Measurements from ENCODE around the gene ZG16B. TPM values are rescaled to one million over a fixed set of nuclear protein-coding genes. Genes with fewer than 3 reads are reported as not detected.
A peak's percentile ranks its signal among the peaks of the same experiment; 100 is the strongest.

The ZG16B gene
- total and polyA plus RNA-seq, 7 donors: 0.62 TPM; not detected in 6

- DNase-seq (peak; percentile 72 to 88), ATAC-seq (peak; percentile 23 to 82 (median 58))
- intact Hi-C loops (cut with DNase I): no loop called here
- peak overlapping the region; percentile 38 for H3K4me3 ChIP-seq
- H3K27me3 ChIP-seq (ENCODE audit: insufficient read depth in 3 of 3, low read length in 2 of 3): peaks cover 0 to 7% (median 3%) of the 10 kb centered on the region in 3 donors
- 24 to 37% (median 35%) methylated on average over 40 of the region's 40 CpGs for WGBS, 3 donors
- H3K36me3 ChIP-seq (ENCODE audit: insufficient read depth in 1 of 2, low read depth in 1 of 2): no peaks in the 10 kb centered on the region
- no peaks in the 10 kb centered on the region for H3K9me3 ChIP-seq
- TF ChIP-seq CTCF (IDR thresholded peaks at IDR 0.05): peak; percentile 33
- H3K4me1 ChIP-seq: no peaks in the 10 kb centered on the region
- no peak overlapping the region for H3K27ac ChIP-seq
Measured at GRCh38 chr16:2842340-2843000, 12.4 kb downstream of the ZG16B start.

DNA sequence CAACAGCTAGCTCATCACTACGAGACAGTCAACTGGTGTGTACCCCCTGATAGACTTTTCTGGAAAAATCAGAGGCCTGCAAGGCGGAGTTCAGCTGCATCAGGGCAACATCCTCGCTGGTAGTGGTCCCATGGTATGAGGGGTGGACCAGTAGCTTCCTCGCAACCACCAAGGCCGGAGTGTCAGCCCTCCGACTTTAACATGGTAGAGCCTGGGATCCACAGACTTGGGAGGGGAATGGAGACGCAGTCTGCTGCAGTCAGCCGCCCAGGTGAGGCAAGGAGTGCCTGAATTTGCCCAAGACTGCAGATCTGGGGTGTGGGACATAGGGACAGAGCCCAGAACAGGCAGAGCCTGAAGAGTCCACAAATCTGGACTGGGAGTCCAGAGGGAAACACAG, 13.4 kb downstream of the ZG16B start:
- Histone ChIP-seq H3K27me3 (ENCODE audit: insufficient read depth in 3 of 3, low read length in 2 of 3) (peaks cover 0 to 12% (median 3%) of the 10 kb centered on the region in 3 donors), H3K4me1 (no peaks in the 10 kb centered on the region), H3K9me3 (no peaks in the 10 kb centered on the region), H3K36me3 (ENCODE audit: insufficient read depth in 1 of 2, low read depth in 1 of 2) (no peaks in the 10 kb centered on the region), H3K4me3 (no peak overlapping the region), H3K27ac (no peak overlapping the region)
- TF ChIP-seq CTCF (IDR thresholded peaks at IDR 0.05): no peak
- intact Hi-C loops (cut with DNase I): no loop called here
- DNase-seq (peak in 1 of 2 donors; percentile 23), ATAC-seq (no peak)
- WGBS, 3 donors: 83 to 89% (median 84%) methylated on average over 8 of the region's 8 CpGs

DNA sequence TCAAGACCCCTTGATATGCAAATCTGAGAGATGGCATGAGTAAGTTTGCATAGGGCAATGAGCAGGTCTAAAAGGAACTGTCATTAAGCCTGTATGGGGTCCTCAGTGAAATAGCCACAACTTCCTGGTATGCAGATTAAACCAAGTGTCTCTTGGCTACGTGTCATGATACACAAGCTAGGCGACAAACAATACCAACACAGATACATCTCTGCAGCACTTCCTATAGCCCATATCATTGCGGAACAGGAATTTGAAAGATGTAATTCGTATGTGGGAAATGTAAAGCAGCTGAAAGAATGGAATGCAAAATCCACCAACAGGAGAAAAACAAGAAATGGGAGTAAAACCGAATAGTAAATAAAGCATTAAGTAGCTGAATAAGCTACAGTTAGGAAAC, 15.0 kb downstream of the ZG16B start:
- no peak overlapping the region for H3K27ac ChIP-seq
- 66 to 74% (median 69%) methylated on average over 5 of the region's 5 CpGs for WGBS, 3 donors
- H3K36me3 ChIP-seq (ENCODE audit: insufficient read depth in 1 of 2, low read depth in 1 of 2): no peaks in the 10 kb centered on the region
- no peak for DNase-seq
- no peaks in the 10 kb centered on the region for H3K9me3 ChIP-seq
- ATAC-seq: no peak
- peaks cover 0 to 23% (median 5%) of the 10 kb centered on the region in 3 donors for H3K27me3 ChIP-seq (ENCODE audit: insufficient read depth in 3 of 3, low read length in 2 of 3)
- no peak for TF ChIP-seq CTCF (IDR thresholded peaks at IDR 0.05)
- H3K4me1 ChIP-seq: no peaks in the 10 kb centered on the region
- H3K4me3 ChIP-seq: no peak overlapping the region
- intact Hi-C loops (cut with DNase I): no loop called here

DNA sequence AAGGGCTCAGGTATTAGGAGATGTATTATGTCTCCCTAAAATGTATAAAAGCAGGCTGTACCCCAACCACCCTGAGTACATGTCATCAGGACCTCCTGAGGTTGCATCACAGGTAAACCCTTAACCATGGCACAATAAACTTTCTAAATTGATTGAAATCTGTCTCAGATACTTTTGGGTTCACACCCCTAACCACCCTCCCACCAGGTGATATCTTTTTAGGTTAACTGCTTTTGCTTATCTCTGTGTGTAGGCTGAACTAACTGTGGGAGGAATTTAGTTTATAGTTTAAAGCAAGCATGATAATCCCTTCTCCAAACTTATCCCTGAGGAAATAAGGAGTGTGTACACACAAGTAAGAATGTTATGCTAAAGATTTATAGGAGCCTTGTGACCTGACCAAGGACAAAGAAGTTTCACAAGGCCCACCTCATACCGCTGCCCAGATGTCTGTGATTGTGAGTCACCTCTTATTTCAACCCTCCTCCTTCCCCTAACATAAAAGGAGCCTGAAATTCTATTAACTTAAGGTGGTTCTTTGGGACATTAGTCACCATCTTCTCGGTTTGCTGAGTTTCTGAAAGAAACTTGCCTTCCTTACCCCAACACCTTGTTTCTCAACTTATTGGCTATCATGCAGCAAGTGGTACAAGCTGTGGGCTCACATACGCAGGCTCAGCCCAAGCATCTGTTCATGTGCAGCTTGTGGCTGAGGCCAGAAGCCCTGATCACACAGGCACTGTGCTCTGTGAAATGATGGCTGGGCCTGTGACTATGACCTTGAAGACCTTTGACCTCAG, 16.6 kb downstream of the ZG16B start:
- Histone ChIP-seq H3K27me3 (ENCODE audit: insufficient read depth in 3 of 3, low read length in 2 of 3) (peaks cover 0 to 34% (median 5%) of the 10 kb centered on the region in 3 donors), H3K27ac (no peak overlapping the region), H3K4me3 (no peak overlapping the region), H3K36me3 (ENCODE audit: insufficient read depth in 1 of 2, low read depth in 1 of 2) (no peaks in the 10 kb centered on the region), H3K4me1 (no peaks in the 10 kb centered on the region), H3K9me3 (no peaks in the 10 kb centered on the region)
- no peak for DNase-seq
- no peak for ATAC-seq
- intact Hi-C loops (cut with DNase I): no loop called here
- TF ChIP-seq CTCF (IDR thresholded peaks at IDR 0.05): no peak
- 55 to 56% (median 55%) methylated on average over 3 of the region's 3 CpGs for WGBS, 3 donors
